Fibroblast of lung (primary cell): ENCODE measurements around the gene CDK18.

ENCODE experiments used
- EZH2 ChIP-seq: IDR thresholded peaks from 2 replicates; pipeline ENCODE4 v1.5.1; 2012; ENCODE audit warnings: low read length, control low read depth, mild to moderate bottlenecking; ENCODE audit errors: missing control alignments
- TF ChIP-seq, protein P1 (sequence below), 2 donors: IDR thresholded peaks in 1 of 2; conservative IDR thresholded peaks in 1 of 2; 1 replicate in 1 of 2; 2 replicates in 1 of 2; pipeline ENCODE4 v1.5.1; 2011 to 2012; ENCODE audit warnings: low read length in 2 of 2, control low read depth in 1 of 2, inconsistent platforms in 1 of 2, low read depth in 1 of 2, mild to moderate bottlenecking in 1 of 2

DNA sequence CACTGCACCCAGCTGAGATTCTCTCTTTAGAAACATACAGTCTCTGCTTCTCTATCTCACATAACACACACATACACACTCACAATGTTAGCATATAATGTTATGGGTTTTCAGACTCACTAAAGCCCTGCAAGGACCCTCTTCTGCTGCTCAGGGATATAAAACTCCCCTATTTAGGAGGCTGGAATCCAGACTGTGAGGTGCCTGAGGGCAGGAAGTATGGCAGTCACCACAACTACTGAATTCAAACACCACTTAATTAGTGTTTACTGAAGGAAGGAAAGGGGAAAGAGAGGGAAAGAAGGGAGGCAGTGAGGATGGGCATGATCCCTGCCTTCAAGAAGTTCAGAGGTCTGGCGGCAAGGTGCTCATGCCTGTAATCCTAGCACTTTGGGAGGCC lies 7.8 kb upstream of the CDK18 start:
- TF ChIP-seq, protein P1, sequence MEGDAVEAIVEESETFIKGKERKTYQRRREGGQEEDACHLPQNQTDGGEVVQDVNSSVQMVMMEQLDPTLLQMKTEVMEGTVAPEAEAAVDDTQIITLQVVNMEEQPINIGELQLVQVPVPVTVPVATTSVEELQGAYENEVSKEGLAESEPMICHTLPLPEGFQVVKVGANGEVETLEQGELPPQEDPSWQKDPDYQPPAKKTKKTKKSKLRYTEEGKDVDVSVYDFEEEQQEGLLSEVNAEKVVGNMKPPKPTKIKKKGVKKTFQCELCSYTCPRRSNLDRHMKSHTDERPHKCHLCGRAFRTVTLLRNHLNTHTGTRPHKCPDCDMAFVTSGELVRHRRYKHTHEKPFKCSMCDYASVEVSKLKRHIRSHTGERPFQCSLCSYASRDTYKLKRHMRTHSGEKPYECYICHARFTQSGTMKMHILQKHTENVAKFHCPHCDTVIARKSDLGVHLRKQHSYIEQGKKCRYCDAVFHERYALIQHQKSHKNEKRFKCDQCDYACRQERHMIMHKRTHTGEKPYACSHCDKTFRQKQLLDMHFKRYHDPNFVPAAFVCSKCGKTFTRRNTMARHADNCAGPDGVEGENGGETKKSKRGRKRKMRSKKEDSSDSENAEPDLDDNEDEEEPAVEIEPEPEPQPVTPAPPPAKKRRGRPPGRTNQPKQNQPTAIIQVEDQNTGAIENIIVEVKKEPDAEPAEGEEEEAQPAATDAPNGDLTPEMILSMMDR (conservative IDR thresholded peaks at IDR 0.05 in 1 of 2, IDR thresholded peaks at IDR 0.05 in 1 of 2; ENCODE audit: low read depth in 1 of 2, low read length in 2 of 2): no peak
- TF ChIP-seq EZH2: no peak
